GM23338 (cell line): Measurements from ENCODE around the gene APOL2. TPM values are rescaled to one million over a fixed set of nuclear protein-coding genes. Genes with fewer than 3 reads are reported as not detected.

ENCODE experiments used
- ATAC-seq: fragments of 200-7000 bp; cut with Tn5 transposase; 3 replicates; pipeline ENCODE4 v1.9.1; 2020
- DNase-seq: peaks from one replicate; pipeline ENCODE4 v3.0.0-alpha.2; 2015; ENCODE audit warnings: low spot score
- H2AFZ ChIP-seq: fragments of 200-600 bp; sonication (generic); 2 replicates; pipeline ENCODE4 v1.8.0; 2016; ENCODE audit warnings: antibody characterized with exemption, mild to moderate bottlenecking, moderate library complexity
- H3F3A ChIP-seq: fragments of 200-600 bp; sonication (generic); replicated peaks from 2 replicates; pipeline ENCODE4 v1.8.0; 2017; ENCODE audit warnings: antibody characterized with exemption, mixed run types, low read depth
- H3K27ac ChIP-seq: fragments of 200-600 bp; sonication (generic); 2 replicates; pipeline ENCODE4 v1.6.1; 2016; ENCODE audit warnings: low read depth
- H3K27me3 ChIP-seq: fragments of 200-600 bp; sonication (generic); 2 replicates; pipeline ENCODE4 v1.8.0; 2016; ENCODE audit warnings: mild to moderate bottlenecking, mixed run types, moderate library complexity; ENCODE audit not compliant: insufficient read depth
- H3K36me3 ChIP-seq: fragments of 200-600 bp; sonication (generic); 2 replicates; pipeline ENCODE4 v1.8.0; 2016; ENCODE audit warnings: mild to moderate bottlenecking; ENCODE audit not compliant: insufficient read depth
- H3K4me1 ChIP-seq: fragments of 200-600 bp; sonication (generic); 2 replicates; pipeline ENCODE4 v1.8.0; 2016; ENCODE audit warnings: mild to moderate bottlenecking, moderate library complexity; ENCODE audit not compliant: insufficient read depth
- H3K4me2 ChIP-seq: fragments of 200-600 bp; sonication (generic); 2 replicates; pipeline ENCODE4 v1.7.1; 2017; ENCODE audit warnings: mixed run types
- H3K4me3 ChIP-seq: fragments of 200-600 bp; sonication (generic); 2 replicates; pipeline ENCODE4 v1.6.1; 2016; ENCODE audit warnings: mixed run types
- H3K79me2 ChIP-seq: fragments of 200-600 bp; sonication (generic); replicated peaks from 2 replicates; pipeline ENCODE4 v1.8.0; 2017; ENCODE audit warnings: mild to moderate bottlenecking; ENCODE audit not compliant: insufficient read depth
- H3K9me2 ChIP-seq: fragments of 200-600 bp; sonication (generic); 2 replicates; pipeline ENCODE4 v1.8.0; 2017; ENCODE audit not compliant: insufficient read depth
- H4K20me1 ChIP-seq: fragments of 200-600 bp; sonication (generic); replicated peaks from 2 replicates; pipeline ENCODE4 v1.8.0; 2017; ENCODE audit warnings: mild to moderate bottlenecking; ENCODE audit not compliant: insufficient read depth
- H3K27ac Mint-ChIP-seq: 2 replicates; pipeline ENCODE4 v1.8.0; 2020; ENCODE audit warnings: inconsistent platforms, mild to moderate bottlenecking, moderate library complexity, mixed read lengths
- H3K27me3 Mint-ChIP-seq: 3 replicates; pipeline ENCODE4 v1.8.0; 2022; ENCODE audit warnings: low read depth, mild to moderate bottlenecking, moderate library complexity, mixed read lengths, inconsistent platforms; ENCODE audit not compliant: insufficient read depth, poor library complexity
- H3K36me3 Mint-ChIP-seq: 3 replicates; pipeline ENCODE4 v1.8.0; 2021; ENCODE audit warnings: low read depth, mild to moderate bottlenecking, inconsistent platforms, moderate library complexity, mixed read lengths
- H3K4me1 Mint-ChIP-seq: 3 replicates; pipeline ENCODE4 v1.8.0; 2020; ENCODE audit warnings: mild to moderate bottlenecking, inconsistent platforms, mixed read lengths
- H3K4me3 Mint-ChIP-seq: 3 replicates; pipeline ENCODE4 v1.8.0; 2021; ENCODE audit warnings: moderate library complexity, mild to moderate bottlenecking, inconsistent platforms, mixed read lengths
- H3K9me3 Mint-ChIP-seq: 3 replicates; pipeline ENCODE4 v1.8.0; 2020; ENCODE audit warnings: moderate library complexity, mild to moderate bottlenecking, inconsistent platforms, mixed read lengths
- CREB1 ChIP-seq: fragments of 250-450 bp; sonication (Bioruptor Pico); IDR thresholded peaks from 2 replicates; pipeline ENCODE4 v1.5.0; 2020; ENCODE audit warnings: low read depth, mild to moderate bottlenecking, moderate library complexity
- CTCF ChIP-seq, 2 experiments: fragments of 200-600 bp in 1 of 2; sonication (generic) in 1 of 2; conservative IDR thresholded peaks; 2 replicates each; pipeline versions ENCODE4 v1.5.1 to v1.6.1; 2016 to 2017; ENCODE audit warnings: antibody characterized with exemption in 2 of 2, low read depth in 2 of 2, mild to moderate bottlenecking in 2 of 2, moderate library complexity in 1 of 2
- ETS1 ChIP-seq: IDR thresholded peaks from 2 replicates; pipeline ENCODE4 v1.6.1; 2016; ENCODE audit warnings: antibody characterized with exemption
- EZH2 ChIP-seq: fragments of 200-600 bp; sonication (generic); IDR thresholded peaks from one replicate; pipeline ENCODE4 v1.8.0; 2017; ENCODE audit warnings: antibody characterized with exemption, mild to moderate bottlenecking, low read depth; ENCODE audit not compliant: unreplicated experiment
- EZH2phosphoT487 ChIP-seq: fragments of 200-600 bp; sonication (generic); IDR thresholded peaks from one replicate; pipeline ENCODE4 v1.8.1; 2018; ENCODE audit warnings: antibody characterized with exemption; ENCODE audit not compliant: unreplicated experiment
- JUNB ChIP-seq: IDR thresholded peaks from one replicate; pipeline ENCODE4 v1.6.1; 2016; ENCODE audit warnings: antibody characterized with exemption; ENCODE audit not compliant: unreplicated experiment
- NANOG ChIP-seq: IDR thresholded peaks from 2 replicates; pipeline ENCODE4 v1.6.1; 2016; ENCODE audit warnings: antibody characterized with exemption, borderline replicate concordance
- POLR2AphosphoS5 ChIP-seq: IDR thresholded peaks from 2 replicates; pipeline ENCODE4 v1.6.1; 2016; ENCODE audit warnings: antibody characterized with exemption, low read depth
- REST ChIP-seq: IDR thresholded peaks from one replicate; pipeline ENCODE4 v1.6.1; 2018; ENCODE audit warnings: antibody characterized with exemption; ENCODE audit not compliant: unreplicated experiment
- STAT1 ChIP-seq: IDR thresholded peaks from one replicate; pipeline ENCODE4 v1.6.1; 2016; ENCODE audit warnings: antibody characterized with exemption; ENCODE audit not compliant: unreplicated experiment
- ZNF114 ChIP-seq: fragments of 250-450 bp; sonication (Bioruptor Pico); IDR thresholded peaks from 2 replicates; pipeline ENCODE4 v1.5.0; 2020; ENCODE audit warnings: mild to moderate bottlenecking, moderate library complexity
- ZNF331 ChIP-seq: fragments of 250-450 bp; sonication (Bioruptor Pico); IDR thresholded peaks from 2 replicates; pipeline ENCODE4 v1.5.0; 2020; ENCODE audit warnings: low read depth, mild to moderate bottlenecking, moderate library complexity
- ZNF462 ChIP-seq: fragments of 250-450 bp; sonication (Bioruptor Pico); IDR thresholded peaks from 2 replicates; pipeline ENCODE4 v1.5.0; 2020; ENCODE audit warnings: mild to moderate bottlenecking, moderate library complexity
- polyA plus RNA-seq: library from polyadenylated mRNA; unstranded; fragments of >200 nt; fragmentation: Nextera tagmentation; extraction: Ambion mirVana; gene quantifications from 2 replicates; pipeline ENCODE4 v1.2.1, GENCODE V29; 2016
- total RNA-seq: library from RNA; depleted of rRNA; stranded (reverse); fragments of >200 nt; shearing (Covaris generic); gene quantifications from 2 replicates; pipeline ENCODE4 v1.2.3, GENCODE V29; 2014

The APOL2 gene
- total and polyA plus RNA-seq, 2 experiments from 2014 or later, result 5.5 to 10.4 TPM

GRCh38 chr22:36194385-36194784 is 44.9 kb downstream of the APOL2 start:
- Histone ChIP-seq H3K27me3 (no peaks in the 10 kb centered on the region), H3K36me3 (no peaks in the 10 kb centered on the region; the same call in 1 of the 2 replicates), H3F3A (no peaks in the 10 kb centered on the region), H3K4me3 (no peak overlapping the region), H4K20me1 (no peaks in the 10 kb centered on the region), H3K79me2 (no peaks in the 10 kb centered on the region), H3K9me2 (no peaks in the 10 kb centered on the region), H3K4me2 (no peak overlapping the region), H3K4me1 (peaks cover 21% of the 10 kb centered on the region), H2AFZ (no peak overlapping the region), H3K27ac (no peak overlapping the region)
- Mint-ChIP-seq H3K27me3 (peaks cover 23% of the 10 kb centered on the region), H3K9me3 (peaks cover 14% of the 10 kb centered on the region), H3K27ac (no peak overlapping the region), H3K36me3 (peaks cover 10% of the 10 kb centered on the region), H3K4me3 (no peak overlapping the region; the same call in 2 of the 3 replicates), H3K4me1 (peaks cover 68% of the 10 kb centered on the region)
- DNase-seq (no peak), ATAC-seq (no peak)
- TF ChIP-seq CTCF (conservative IDR thresholded peaks at IDR 0.05; ENCODE audit: low read depth in 2 of 2) (no peak), ZNF114 (CRISPR knock-in tag) (no peak), ZNF462 (CRISPR knock-in tag) (no peak), STAT1 (no peak), REST (no peak), POLR2AphosphoS5 (no peak), EZH2phosphoT487 (no peak), NANOG (no peak), ETS1 (no peak), JUNB (no peak), ZNF331 (CRISPR knock-in tag) (no peak), EZH2 (no peak), CREB1 (CRISPR knock-in tag) (no peak)
